Limb (tissue), 2 donors: ENCODE data around the gene IPO4.

Experiments used
- DNase-seq, 2 donors: peaks; one replicate each; pipeline ENCODE4 v3.0.0-alpha.2; 2016; ENCODE audit errors: extremely low spot score in 2 of 2

IPO4 gene

GRCh38 chr14:24177041-24177825 is 11.4 kb downstream of the IPO4 start:
- no peak for DNase-seq

- DNase-seq, result no peak
Measured at GRCh38 chr14:24176599-24176998, 12.0 kb downstream of the IPO4 start.

GRCh38 chr14:24172871-24173281 is 15.7 kb downstream of the IPO4 start:
- no peak for DNase-seq

GRCh38 chr14:24172261-24172860 is 16.3 kb downstream of the IPO4 start:
- DNase-seq, result peak in 1 of 2 donors; percentile 58

- DNase-seq, result peak; percentile 90 to 94
Measured at GRCh38 chr14:24171422-24172260, 17.0 kb downstream of the IPO4 start, which contains the start of gene REC8. Gene REC8 (plus strand): TSS chr14:24172080. CDS start chr14:24172553, 473 bp downstream.

GRCh38 chr14:24167469-24168114 is 21.0 kb downstream of the IPO4 start:
- DNase-seq, result no peak

GRCh38 chr14:24165785-24166184 is 22.8 kb downstream of the IPO4 start:
- DNase-seq, result no peak

- no peak for DNase-seq
Measured at GRCh38 chr14:24164518-24164991, 24.1 kb downstream of the IPO4 start.

- DNase-seq, result no peak
Measured at GRCh38 chr14:24162093-24162492, 26.5 kb downstream of the IPO4 start.

GRCh38 chr14:24160850-24161804 is 27.5 kb downstream of the IPO4 start, which contains the start of gene IRF9:
Gene IRF9 (plus strand): TSS chr14:24161265. CDS start chr14:24162145, 880 bp downstream.
- DNase-seq, result peak; percentile 92 to 97

- no peak for DNase-seq
Measured at GRCh38 chr14:24160499-24160849, 28.1 kb downstream of the IPO4 start.

GRCh38 chr14:24159777-24160498 is 28.7 kb downstream of the IPO4 start:
- DNase-seq, result no peak

- DNase-seq, result no peak
Measured at GRCh38 chr14:24157331-24157730, 31.3 kb downstream of the IPO4 start.

GRCh38 chr14:24156840-24157239 is 31.8 kb downstream of the IPO4 start:
- DNase-seq, result no peak

- no peak for DNase-seq
Measured at GRCh38 chr14:24155100-24155499, 33.5 kb downstream of the IPO4 start.

GRCh38 chr14:24151404-24152080 is 37.1 kb downstream of the IPO4 start:
- no peak for DNase-seq

GRCh38 chr14:24150993-24151392 is 37.6 kb downstream of the IPO4 start:
- DNase-seq, result no peak

GRCh38 chr14:24150567-24150966 is 38.0 kb downstream of the IPO4 start:
- no peak for DNase-seq

GRCh38 chr14:24150061-24150460 is 38.6 kb downstream of the IPO4 start:
- no peak for DNase-seq
